ENCODE data around the gene TUSC2. TPM values are rescaled to one million over a fixed set of nuclear protein-coding genes. Genes with fewer than 3 reads are reported as not detected.
A peak's percentile ranks its signal among the peaks of the same experiment; 100 is the strongest.

TUSC2 gene
- total and polyA plus RNA-seq, 10 of the 15 experiments (the other 5 are each of a cell fraction or from before 2014, with no cell fraction given): 4.0 to 73.8 (median 34.3) TPM

- no peak for TF ChIP-seq ZBTB11 (CRISPR knock-in tag; IDR thresholded peaks at IDR 0.05)
- TF ChIP-seq JUND (IDR thresholded peaks at IDR 0.05; ENCODE audit: low read depth, low read length): no peak
- peak; percentile 15 for TF ChIP-seq MEF2B (IDR thresholded peaks at IDR 0.05; ENCODE audit: partially characterized antibody, poor library complexity, severe bottlenecking)
- TF ChIP-seq MAX (IDR thresholded peaks at IDR 0.05; ENCODE audit: low read depth, low read length): peak; percentile 65
- no peak for TF ChIP-seq CBX5 (IDR thresholded peaks at IDR 0.05; ENCODE audit: low read depth)
- TF ChIP-seq TCF12 (IDR thresholded peaks at IDR 0.05; ENCODE audit: low read depth, low read length): 0 out of 2 replicates have a peak, but pooled peaks have one; percentile 2
- TF ChIP-seq LARP7 (IDR thresholded peaks at IDR 0.05): peak; percentile 94
- no peak for TF ChIP-seq NR2C1 (IDR thresholded peaks at IDR 0.05)
- TF ChIP-seq IRF3 (IDR thresholded peaks at IDR 0.05): no peak
- no peak for TF ChIP-seq SIX5 (IDR thresholded peaks at IDR 0.05; ENCODE audit: low read depth, low read length, severe bottlenecking)
- no peak for TF ChIP-seq SUZ12 (IDR thresholded peaks at IDR 0.05; ENCODE audit: unreplicated experiment)
- no peak for TF ChIP-seq BRCA1 (IDR thresholded peaks at IDR 0.05; ENCODE audit: low read depth, low read length)
- no peak for TF ChIP-seq PBX3 (IDR thresholded peaks at IDR 0.05; ENCODE audit: insufficient replicate concordance, low read depth, low read length)
- TF ChIP-seq TCF3 (IDR thresholded peaks at IDR 0.05; ENCODE audit: borderline replicate concordance, insufficient read depth, low read depth, low read length): peak; percentile 35; the same call in 1 of the 2 replicates
- no peak for TF ChIP-seq TARDBP (IDR thresholded peaks at IDR 0.05; ENCODE audit: borderline replicate concordance)
- no peak for TF ChIP-seq PKNOX1 (IDR thresholded peaks at IDR 0.05)
- TF ChIP-seq SP1 (IDR thresholded peaks at IDR 0.05; ENCODE audit: low read depth, low read length): no peak
- no peak for TF ChIP-seq PAX8 (IDR thresholded peaks at IDR 0.05)
- peak; percentile 88; the same call in 1 of the 2 replicates for TF ChIP-seq GATAD2B (conservative IDR thresholded peaks at IDR 0.05; ENCODE audit: low read depth)
- TF ChIP-seq KAT2A (conservative IDR thresholded peaks at IDR 0.05; ENCODE audit: control insufficient read depth, low read depth, low read length): no peak
- no peak for TF ChIP-seq ZNF384 (IDR thresholded peaks at IDR 0.05; ENCODE audit: borderline replicate concordance, low read depth, low read length)
- TF ChIP-seq NFXL1 (IDR thresholded peaks at IDR 0.05; ENCODE audit: borderline replicate concordance): no peak
- 0 out of 2 replicates have a peak, but pooled peaks have one; percentile 8 for TF ChIP-seq YY1 (IDR thresholded peaks at IDR 0.05; ENCODE audit: low read depth, low read length)
- TF ChIP-seq SIN3A (IDR thresholded peaks at IDR 0.05; ENCODE audit: low read depth, low read length): no peak; the same call in 1 of the 2 replicates
Measured at GRCh38 chr3:50340448-50341329, 12.7 kb upstream of the TUSC2 start, which contains the start of gene RASSF1 (continued).
